Body of pancreas (tissue), 4 donors: ENCODE measurements around the gene MYH15. TPM values are rescaled to one million over a fixed set of nuclear protein-coding genes. Genes with fewer than 3 reads are reported as not detected.

Source experiments
- ATAC-seq: fragments of 150-250 bp; one replicate; pipeline ENCODE4 v1.9.1; 2016
- DNase-seq, 4 donors: peaks; one replicate each; pipeline ENCODE4 v3.0.0-alpha.2; 2019
- H3K27ac ChIP-seq, 4 donors: fragments of 200-600 bp; sonication (generic); 1 replicate in 3 of 4; 2 replicates in 1 of 4; pipeline versions ENCODE4 v1.5.1 to v1.6.1; 2016 to 2019; ENCODE audit warnings: mild to moderate bottlenecking in 1 of 4, mixed read lengths in 1 of 4, moderate library complexity in 1 of 4
- H3K27me3 ChIP-seq, 2 donors: fragments of 200-600 bp; sonication (generic); one replicate each; pipeline ENCODE4 v1.6.0; 2016; ENCODE audit warnings: mild to moderate bottlenecking in 1 of 2
- H3K36me3 ChIP-seq, 2 donors: fragments of 200-600 bp; sonication (generic); replicated peaks in 1 of 2; 2 replicates each; pipeline ENCODE4 v1.5.1; 2016; ENCODE audit warnings: low read depth in 2 of 2; ENCODE audit not compliant: insufficient read depth in 1 of 2
- H3K4me1 ChIP-seq: fragments of 200-600 bp; sonication (generic); one replicate; pipeline ENCODE4 v1.6.0; 2016
- H3K4me3 ChIP-seq, 2 donors: fragments of 200-600 bp; sonication (generic); 1 replicate in 1 of 2; 2 replicates in 1 of 2; pipeline ENCODE4 v1.5.1; 2016 to 2019
- H3K9me3 ChIP-seq, 3 donors: fragments of 200-600 bp; sonication (generic); 1 replicate in 2 of 3; 2 replicates in 1 of 3; pipeline ENCODE4 v1.5.1; 2016
- CTCF ChIP-seq, 7 experiments: fragments of 450-650 bp in 4 of 7; fragments of 200-600 bp in 3 of 7; sonication (generic) in 3 of 7; IDR thresholded peaks; one replicate each; pipeline ENCODE4 v1.5.1; 2016 to 2019; ENCODE audit warnings: antibody characterized with exemption in 7 of 7
- POLR2A ChIP-seq, 3 donors: fragments of 450-650 bp; IDR thresholded peaks; one replicate each; pipeline ENCODE4 v1.6.1; 2016; ENCODE audit warnings: antibody characterized with exemption in 3 of 3, mild to moderate bottlenecking in 2 of 3
- WGBS, 2 donors: methylation state at CpG; one replicate each; pipeline ENCODE4 v1.1.5; 2017; 5-methylcytosine and 5-hydroxymethylcytosine counted together
- intact Hi-C: fragments of 100-400 bp; cut with DNase I; formaldehyde crosslinking; loops from one replicate; pipeline ENCODE4 v1.15.1; 2023
- total RNA-seq, 2 donors: library from RNA; depleted of rRNA; stranded (reverse); fragments of >200 nt; gene quantifications; one replicate each; pipeline ENCODE4 v1.1.0, GENCODE V29; 2016

Gene MYH15
- total RNA-seq, 2 donors from 2014 or later: not detected

- Histone ChIP-seq H3K4me1 (no peaks in the 10 kb centered on the region), H3K36me3 (no peaks in the 10 kb centered on the region), H3K4me3 (no peak overlapping the region), H3K27me3 (no peaks in the 10 kb centered on the region), H3K27ac (no peak overlapping the region), H3K9me3 (no peaks in the 10 kb centered on the region)
- DNase-seq: no peak
- WGBS, 2 donors: 93 to 100% methylated on average over 1 of the region's 1 CpG
- intact Hi-C loops: no loop called here
- ATAC-seq: no peak
- TF ChIP-seq CTCF (IDR thresholded peaks at IDR 0.05): no peak
- no peak for TF ChIP-seq POLR2A (IDR thresholded peaks at IDR 0.05)
These were observed 114.1 kb downstream of the MYH15 start for GRCh38 chr3:108396336-108396735.

GRCh38 chr3:108394563-108394962, 115.8 kb downstream of the MYH15 start:
- DNase-seq (no peak), ATAC-seq (no peak)
- H3K36me3 ChIP-seq: no peaks in the 10 kb centered on the region
- no peaks in the 10 kb centered on the region for H3K27me3 ChIP-seq
- WGBS, 2 donors: 69 to 75% methylated on average over 3 of the region's 3 CpGs
- H3K27ac ChIP-seq: no peak overlapping the region
- TF ChIP-seq CTCF (IDR thresholded peaks at IDR 0.05) (no peak), POLR2A (IDR thresholded peaks at IDR 0.05) (no peak)
- no peaks in the 10 kb centered on the region for H3K9me3 ChIP-seq
- H3K4me1 ChIP-seq: no peaks in the 10 kb centered on the region
- intact Hi-C loops: no loop called here
- no peak overlapping the region for H3K4me3 ChIP-seq

- Histone ChIP-seq H3K27me3 (no peaks in the 10 kb centered on the region), H3K27ac (no peak overlapping the region), H3K36me3 (no peaks in the 10 kb centered on the region), H3K4me3 (no peak overlapping the region), H3K4me1 (no peaks in the 10 kb centered on the region), H3K9me3 (no peaks in the 10 kb centered on the region)
- 97 to 98% methylated on average over 2 of the region's 2 CpGs for WGBS, 2 donors
- TF ChIP-seq POLR2A (IDR thresholded peaks at IDR 0.05): no peak
- TF ChIP-seq CTCF (IDR thresholded peaks at IDR 0.05): no peak
- intact Hi-C loops: no loop called here
- no peak for DNase-seq
- no peak for ATAC-seq
These were observed 116.4 kb downstream of the MYH15 start for GRCh38 chr3:108394016-108394415.

DNA sequence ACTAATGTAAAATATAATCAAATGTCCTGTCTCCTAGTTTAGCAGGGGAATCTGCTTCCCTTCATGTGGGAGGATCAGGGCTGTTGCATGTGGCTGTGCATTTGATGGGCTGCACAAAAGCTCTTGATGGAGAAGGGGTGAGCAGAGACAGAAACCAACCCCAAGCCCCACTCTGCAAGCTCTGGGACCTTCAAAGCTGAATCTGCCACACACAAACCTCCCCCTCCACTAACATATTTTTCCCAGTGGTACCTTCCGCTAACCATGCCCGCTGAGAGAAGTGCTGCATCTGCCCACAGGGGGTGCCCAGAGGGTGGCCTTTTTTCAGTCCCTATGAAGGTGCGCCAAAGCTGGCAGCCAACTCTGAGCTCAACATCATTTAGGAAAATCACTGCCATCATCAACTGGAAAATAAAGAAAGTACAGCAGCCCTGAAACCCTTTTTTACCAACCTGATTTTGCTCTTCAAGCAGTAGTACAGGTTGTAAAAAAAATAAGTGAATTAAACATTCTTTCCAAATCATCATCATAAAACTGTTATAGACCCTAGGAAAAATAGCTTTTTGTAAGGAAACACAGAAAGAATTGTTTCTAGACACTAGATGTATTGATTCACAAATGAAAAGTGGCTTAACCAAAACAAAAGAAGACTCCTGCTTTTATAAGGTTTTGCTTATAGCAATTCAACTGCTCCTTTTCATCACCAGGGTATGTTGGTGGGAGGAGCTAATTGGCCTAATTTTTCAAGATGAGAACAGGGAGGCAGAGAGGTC, 117.1 kb downstream of the MYH15 start:
- Histone ChIP-seq H3K27me3 (no peaks in the 10 kb centered on the region), H3K36me3 (no peaks in the 10 kb centered on the region), H3K27ac (no peak overlapping the region), H3K4me3 (no peak overlapping the region), H3K4me1 (peaks cover 5% of the 10 kb centered on the region), H3K9me3 (no peaks in the 10 kb centered on the region)
- no peak for ATAC-seq
- no peak for DNase-seq
- intact Hi-C loops: no loop called here
- WGBS, 2 donors: 65 to 97% methylated on average over 2 to 3 of the region's 3 CpGs
- TF ChIP-seq POLR2A (IDR thresholded peaks at IDR 0.05) (no peak), CTCF (IDR thresholded peaks at IDR 0.05) (no peak)
